Stomach smooth muscle (tissue), 2 donors: ENCODE data around the gene COX6A1.

Experiments
- H3K27ac ChIP-seq: one replicate; pipeline ENCODE4 v1.7.0; 2013; ENCODE audit warnings: mild to moderate bottlenecking, low read length, inconsistent platforms
- H3K27me3 ChIP-seq, 2 donors: one replicate each; pipeline ENCODE4 v1.7.0; 2013; ENCODE audit warnings: low read length in 2 of 2; ENCODE audit not compliant: insufficient read depth in 2 of 2, control insufficient read depth in 1 of 2
- H3K36me3 ChIP-seq, 2 donors: one replicate each; pipeline ENCODE4 v1.7.0; 2013; ENCODE audit warnings: low read length in 2 of 2; ENCODE audit not compliant: control insufficient read depth in 2 of 2, insufficient read depth in 2 of 2
- H3K4me1 ChIP-seq: one replicate; pipeline ENCODE4 v1.7.0; 2013; ENCODE audit warnings: low read length; ENCODE audit not compliant: control insufficient read depth, insufficient read depth
- H3K4me3 ChIP-seq, 2 donors: one replicate each; pipeline ENCODE4 v1.7.0; 2013; ENCODE audit warnings: low read length in 2 of 2
- H3K9ac ChIP-seq, 2 donors: one replicate each; pipeline ENCODE4 v1.7.0; 2013; ENCODE audit warnings: low read length in 2 of 2, mild to moderate bottlenecking in 1 of 2
- H3K9me3 ChIP-seq, 2 donors: one replicate each; pipeline ENCODE4 v1.7.0; 2013; ENCODE audit warnings: low read length in 2 of 2; ENCODE audit not compliant: control insufficient read depth in 2 of 2
- donor health status: healthy.
- donor health status: Pancreatic carcinoma.

The COX6A1 gene

GRCh38 chr12:120468325-120468820, 30.5 kb downstream of the COX6A1 start:
- H3K4me3 ChIP-seq: peak overlapping the region; percentile 55 to 84
- peaks cover 19 to 24% of the 10 kb centered on the region in 2 donors for H3K36me3 ChIP-seq
- peak overlapping the region; percentile 53 to 81 for H3K9ac ChIP-seq
- peaks cover 21% of the 10 kb centered on the region for H3K4me1 ChIP-seq
- no peaks in the 10 kb centered on the region for H3K27me3 ChIP-seq
- H3K27ac ChIP-seq: peak overlapping the region; percentile 64
- H3K9me3 ChIP-seq: no peaks in the 10 kb centered on the region

GRCh38 chr12:120468821-120469449, 31.0 kb downstream of the COX6A1 start:
- H3K4me1 ChIP-seq: peaks cover 21% of the 10 kb centered on the region
- H3K9me3 ChIP-seq: no peaks in the 10 kb centered on the region
- H3K36me3 ChIP-seq: peaks cover 13 to 18% of the 10 kb centered on the region in 2 donors
- H3K27me3 ChIP-seq: no peaks in the 10 kb centered on the region
- peak overlapping the region; percentile 55 to 84 for H3K4me3 ChIP-seq
- peak overlapping the region; percentile 53 to 81 for H3K9ac ChIP-seq
- peak overlapping the region; percentile 64 for H3K27ac ChIP-seq

GRCh38 chr12:120469450-120470149, 31.7 kb downstream of the COX6A1 start, which contains the start of gene SRSF9:
Gene SRSF9, minus strand, starts transcription at chr12:120469748. Its CDS starts 139 bp downstream, at chr12:120469609.
- Histone ChIP-seq H3K27me3 (no peaks in the 10 kb centered on the region), H3K9me3 (no peaks in the 10 kb centered on the region), H3K36me3 (peaks cover 11 to 12% of the 10 kb centered on the region in 2 donors), H3K4me3 (peak within 1 kb of the TSS; percentile 55 to 84), H3K9ac (peak within 1 kb of the TSS; percentile 53 to 83), H3K27ac (peak within 1 kb of the TSS; percentile 64), H3K4me1 (peaks cover 21% of the 10 kb centered on the region)

GRCh38 chr12:120470150-120470784, 32.4 kb downstream of the COX6A1 start:
- Histone ChIP-seq H3K27me3 (no peaks in the 10 kb centered on the region), H3K36me3 (peaks cover 6 to 7% of the 10 kb centered on the region in 2 donors), H3K9ac (peak overlapping the region; percentile 53 to 83), H3K4me1 (peaks cover 21% of the 10 kb centered on the region), H3K27ac (peak overlapping the region; percentile 53), H3K4me3 (peak overlapping the region; percentile 44 to 84), H3K9me3 (no peaks in the 10 kb centered on the region)

- H3K27me3 ChIP-seq: no peaks in the 10 kb centered on the region
- no peaks in the 10 kb centered on the region for H3K9me3 ChIP-seq
- H3K4me3 ChIP-seq: no peak overlapping the region
- no peaks in the 10 kb centered on the region for H3K36me3 ChIP-seq
- H3K4me1 ChIP-seq: peaks cover 15% of the 10 kb centered on the region
- no peak overlapping the region for H3K27ac ChIP-seq
- H3K9ac ChIP-seq: no peak overlapping the region
Observed at GRCh38 chr12:120472521-120472920, 34.6 kb downstream of the COX6A1 start.

- H3K4me3 ChIP-seq: no peak overlapping the region
- H3K4me1 ChIP-seq: peaks cover 7% of the 10 kb centered on the region
Observed at GRCh38 chr12:120473807-120474615, 36.1 kb downstream of the COX6A1 start.

GRCh38 chr12:120474616-120474960, 36.7 kb downstream of the COX6A1 start:
- no peak overlapping the region for H3K4me3 ChIP-seq
- H3K27ac ChIP-seq: no peak overlapping the region
- H3K9ac ChIP-seq: no peak overlapping the region
- no peaks in the 10 kb centered on the region for H3K27me3 ChIP-seq
- no peaks in the 10 kb centered on the region for H3K9me3 ChIP-seq
- no peaks in the 10 kb centered on the region for H3K36me3 ChIP-seq
- peaks cover 7% of the 10 kb centered on the region for H3K4me1 ChIP-seq

More at GRCh38 chr12:120473807-120474615, 36.1 kb downstream of the COX6A1 start:
- Histone ChIP-seq H3K36me3 (no peaks in the 10 kb centered on the region), H3K27ac (no peak overlapping the region), H3K27me3 (no peaks in the 10 kb centered on the region), H3K9ac (no peak overlapping the region), H3K9me3 (no peaks in the 10 kb centered on the region)

GRCh38 chr12:120475643-120476042, 37.7 kb downstream of the COX6A1 start:
- H3K4me3 ChIP-seq: no peak overlapping the region
- H3K4me1 ChIP-seq: no peaks in the 10 kb centered on the region
- H3K9me3 ChIP-seq: no peaks in the 10 kb centered on the region
- H3K36me3 ChIP-seq: no peaks in the 10 kb centered on the region
- H3K27me3 ChIP-seq: no peaks in the 10 kb centered on the region
- no peak overlapping the region for H3K27ac ChIP-seq
- no peak overlapping the region for H3K9ac ChIP-seq

- no peak overlapping the region for H3K9ac ChIP-seq
- H3K4me1 ChIP-seq: no peaks in the 10 kb centered on the region
- no peaks in the 10 kb centered on the region for H3K36me3 ChIP-seq
- H3K27me3 ChIP-seq: no peaks in the 10 kb centered on the region
- H3K9me3 ChIP-seq: no peaks in the 10 kb centered on the region
- H3K27ac ChIP-seq: no peak overlapping the region
- H3K4me3 ChIP-seq: no peak overlapping the region
Observed at GRCh38 chr12:120479458-120479857, 41.5 kb downstream of the COX6A1 start.

- H3K36me3 ChIP-seq: no peaks in the 10 kb centered on the region
- no peaks in the 10 kb centered on the region for H3K9me3 ChIP-seq
- H3K27me3 ChIP-seq: no peaks in the 10 kb centered on the region
- no peak overlapping the region for H3K4me3 ChIP-seq
- no peak overlapping the region for H3K27ac ChIP-seq
- H3K9ac ChIP-seq: no peak overlapping the region
- H3K4me1 ChIP-seq: no peaks in the 10 kb centered on the region
Observed at GRCh38 chr12:120480211-120480610, 42.3 kb downstream of the COX6A1 start.
